HL-60/S4 treated with phorbol 12-myristate 13-acetate at 8.2 ng/mL for 4 days and 3 days (cell line): Measurements from ENCODE around the gene PCDHGA7.
"Not testable (repeated sequence)": the region's sequence is repeated elsewhere in the genome, so short reads cannot be mapped to it uniquely, and the experiment has no call there.

Source experiments
- in situ Hi-C: fragments of 300-500 bp; cut with MboI; formaldehyde crosslinking; loops from 2 replicates; pipeline ENCODE4 v1.15.0; 2022; ENCODE audit warnings: low sequenced_read_pairs

PCDHGA7 gene

DNA sequence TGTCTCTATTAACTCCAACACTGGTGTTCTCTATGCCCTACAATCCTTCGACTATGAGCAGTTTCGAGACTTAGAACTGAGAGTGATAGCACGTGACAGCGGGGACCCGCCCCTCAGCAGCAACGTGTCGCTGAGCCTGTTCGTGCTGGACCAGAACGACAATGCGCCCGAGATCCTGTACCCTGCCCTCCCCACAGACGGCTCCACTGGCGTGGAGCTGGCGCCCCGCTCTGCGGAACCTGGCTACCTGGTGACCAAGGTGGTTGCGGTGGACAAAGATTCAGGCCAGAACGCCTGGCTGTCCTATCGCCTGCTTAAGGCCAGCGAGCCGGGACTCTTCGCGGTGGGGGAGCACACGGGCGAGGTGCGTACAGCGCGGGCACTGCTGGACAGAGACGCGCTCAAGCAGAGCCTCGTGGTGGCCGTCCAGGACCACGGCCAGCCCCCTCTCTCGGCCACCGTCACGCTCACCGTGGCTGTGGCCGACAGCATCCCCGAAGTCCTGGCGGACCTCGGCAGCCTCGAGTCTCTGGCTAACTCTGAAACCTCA is 40.3 kb downstream of the PCDHGA7 start:
- in situ Hi-C loops: no loop called here

DNA sequence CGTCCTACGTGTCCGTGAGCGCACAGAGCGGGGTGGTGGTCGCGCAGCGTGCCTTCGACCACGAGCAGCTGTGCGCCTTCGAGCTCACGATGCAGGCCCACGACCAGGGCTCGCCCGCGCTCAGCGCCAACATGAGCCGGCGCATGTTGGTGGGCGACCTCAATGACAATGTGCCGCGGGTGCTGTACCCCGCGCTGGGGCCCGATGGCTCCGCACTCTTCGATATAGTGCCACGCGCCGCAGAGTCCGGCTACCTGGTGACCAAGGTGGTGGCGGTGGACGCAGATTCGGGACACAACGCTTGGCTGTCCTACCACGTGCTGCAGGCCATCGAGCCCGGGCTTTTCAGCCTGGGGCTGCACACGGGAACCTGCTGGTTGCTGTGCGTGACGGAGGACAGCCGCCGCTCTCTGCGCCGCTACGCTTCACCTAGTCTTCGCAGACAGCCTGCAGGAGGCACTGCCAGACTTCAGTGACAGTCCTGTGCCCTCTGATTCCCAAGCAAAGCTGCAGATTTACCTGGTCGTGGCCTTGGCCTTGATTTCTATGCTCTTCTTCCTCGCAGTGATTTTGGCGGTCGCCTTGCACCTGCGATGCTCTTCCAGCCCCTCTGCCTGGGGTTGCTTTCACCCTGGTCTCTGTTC is 45.4 kb downstream of the PCDHGA7 start:
- in situ Hi-C loops: no loop called here

DNA sequence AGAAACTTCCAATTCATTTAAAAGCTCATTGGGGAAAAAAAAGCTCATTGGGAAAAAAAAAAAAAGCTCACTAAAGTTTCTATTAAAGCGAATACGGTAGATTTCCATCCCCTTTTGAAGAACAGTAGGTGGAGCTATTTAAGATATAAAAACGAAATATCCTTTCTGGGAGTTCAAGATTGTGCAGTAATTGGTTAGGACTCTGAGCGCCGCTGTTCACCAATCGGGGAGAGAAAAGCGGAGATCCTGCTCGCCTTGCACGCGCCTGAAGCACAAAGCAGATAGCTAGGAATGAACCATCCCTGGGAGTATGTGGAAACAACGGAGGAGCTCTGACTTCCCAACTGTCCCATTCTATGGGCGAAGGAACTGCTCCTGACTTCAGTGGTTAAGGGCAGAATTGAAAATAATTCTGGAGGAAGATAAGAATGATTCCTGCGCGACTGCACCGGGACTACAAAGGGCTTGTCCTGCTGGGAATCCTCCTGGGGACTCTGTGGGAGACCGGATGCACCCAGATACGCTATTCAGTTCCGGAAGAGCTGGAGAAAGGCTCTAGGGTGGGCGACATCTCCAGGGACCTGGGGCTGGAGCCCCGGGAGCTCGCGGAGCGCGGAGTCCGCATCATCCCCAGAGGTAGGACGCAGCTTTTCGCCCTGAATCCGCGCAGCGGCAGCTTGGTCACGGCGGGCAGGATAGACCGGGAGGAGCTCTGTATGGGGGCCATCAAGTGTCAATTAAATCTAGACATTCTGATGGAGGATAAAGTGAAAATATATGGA is 48.0 kb downstream of the PCDHGA7 start, which contains the start of gene PCDHGA12:
TSS of gene PCDHGA12 (plus strand) at position 176 of the 782 bp plus-strand sequence. CDS start at position 429, 253 bp downstream.
- in situ Hi-C loops: no loop called here

DNA sequence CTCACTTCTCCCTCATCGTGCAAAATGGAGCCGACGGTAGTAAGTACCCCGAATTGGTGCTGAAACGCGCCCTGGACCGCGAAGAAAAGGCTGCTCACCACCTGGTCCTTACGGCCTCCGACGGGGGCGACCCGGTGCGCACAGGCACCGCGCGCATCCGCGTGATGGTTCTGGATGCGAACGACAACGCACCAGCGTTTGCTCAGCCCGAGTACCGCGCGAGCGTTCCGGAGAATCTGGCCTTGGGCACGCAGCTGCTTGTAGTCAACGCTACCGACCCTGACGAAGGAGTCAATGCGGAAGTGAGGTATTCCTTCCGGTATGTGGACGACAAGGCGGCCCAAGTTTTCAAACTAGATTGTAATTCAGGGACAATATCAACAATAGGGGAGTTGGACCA is 48.7 kb downstream of the PCDHGA7 start:
- in situ Hi-C loops: no loop called here

DNA sequence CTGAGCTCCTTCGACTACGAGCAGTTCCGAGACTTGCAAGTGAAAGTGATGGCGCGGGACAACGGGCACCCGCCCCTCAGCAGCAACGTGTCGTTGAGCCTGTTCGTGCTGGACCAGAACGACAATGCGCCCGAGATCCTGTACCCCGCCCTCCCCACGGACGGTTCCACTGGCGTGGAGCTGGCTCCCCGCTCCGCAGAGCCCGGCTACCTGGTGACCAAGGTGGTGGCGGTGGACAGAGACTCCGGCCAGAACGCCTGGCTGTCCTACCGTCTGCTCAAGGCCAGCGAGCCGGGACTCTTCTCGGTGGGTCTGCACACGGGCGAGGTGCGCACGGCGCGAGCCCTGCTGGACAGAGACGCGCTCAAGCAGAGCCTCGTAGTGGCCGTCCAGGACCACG is 49.8 kb downstream of the PCDHGA7 start:
- in situ Hi-C loops: not testable (repeated sequence)

DNA sequence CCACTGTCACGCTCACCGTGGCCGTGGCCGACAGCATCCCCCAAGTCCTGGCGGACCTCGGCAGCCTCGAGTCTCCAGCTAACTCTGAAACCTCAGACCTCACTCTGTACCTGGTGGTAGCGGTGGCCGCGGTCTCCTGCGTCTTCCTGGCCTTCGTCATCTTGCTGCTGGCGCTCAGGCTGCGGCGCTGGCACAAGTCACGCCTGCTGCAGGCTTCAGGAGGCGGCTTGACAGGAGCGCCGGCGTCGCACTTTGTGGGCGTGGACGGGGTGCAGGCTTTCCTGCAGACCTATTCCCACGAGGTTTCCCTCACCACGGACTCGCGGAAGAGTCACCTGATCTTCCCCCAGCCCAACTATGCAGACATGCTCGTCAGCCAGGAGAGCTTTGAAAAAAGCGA is 50.2 kb downstream of the PCDHGA7 start:
- in situ Hi-C loops: not testable (repeated sequence)

DNA sequence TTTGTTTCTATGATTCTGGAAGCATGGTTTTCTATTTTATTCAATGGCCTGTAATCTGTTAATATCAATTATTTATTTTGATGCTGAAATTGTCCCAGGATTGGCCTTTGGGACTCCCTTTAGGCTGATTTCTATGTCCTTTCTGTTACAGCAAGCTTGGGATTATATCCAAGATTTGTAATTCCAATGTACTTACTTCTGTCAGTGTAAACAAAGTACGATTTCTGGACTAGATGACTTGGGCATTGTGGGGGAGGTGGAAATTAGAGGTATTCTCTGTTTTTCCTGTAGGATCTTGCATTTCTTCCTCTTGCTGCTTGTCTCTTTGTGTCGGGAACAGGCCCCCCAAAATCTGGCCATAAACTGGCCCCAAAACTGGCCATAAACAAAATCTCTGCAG is 51.5 kb downstream of the PCDHGA7 start:
- in situ Hi-C loops: no loop called here
